Measurements from ENCODE around the gene EVC2.
"Not testable (repeated sequence)": the region's sequence is repeated elsewhere in the genome, so short reads cannot be mapped to it uniquely, and the experiment has no call there.

EVC2 gene

GRCh38 chr4:5593828-5594227 is 114.5 kb downstream of the EVC2 start:
- DNase-seq; intact Hi-C loops (cut with DNase I): not testable (repeated sequence)

GRCh38 chr4:5592272-5592671 is 116.1 kb downstream of the EVC2 start:
- no peak for DNase-seq
- intact Hi-C loops (cut with DNase I), result no loop called here

- intact Hi-C loops (cut with DNase I), result no loop called here
- no peak for DNase-seq
Measured at GRCh38 chr4:5589495-5589894, 118.9 kb downstream of the EVC2 start.

GRCh38 chr4:5588046-5588445 is 120.3 kb downstream of the EVC2 start:
- intact Hi-C loops (cut with DNase I), result no loop called here
- DNase-seq, result no peak

GRCh38 chr4:5575941-5576340 is 132.4 kb downstream of the EVC2 start:
- DNase-seq, result no peak
- intact Hi-C loops (cut with DNase I), result no loop called here

DNA sequence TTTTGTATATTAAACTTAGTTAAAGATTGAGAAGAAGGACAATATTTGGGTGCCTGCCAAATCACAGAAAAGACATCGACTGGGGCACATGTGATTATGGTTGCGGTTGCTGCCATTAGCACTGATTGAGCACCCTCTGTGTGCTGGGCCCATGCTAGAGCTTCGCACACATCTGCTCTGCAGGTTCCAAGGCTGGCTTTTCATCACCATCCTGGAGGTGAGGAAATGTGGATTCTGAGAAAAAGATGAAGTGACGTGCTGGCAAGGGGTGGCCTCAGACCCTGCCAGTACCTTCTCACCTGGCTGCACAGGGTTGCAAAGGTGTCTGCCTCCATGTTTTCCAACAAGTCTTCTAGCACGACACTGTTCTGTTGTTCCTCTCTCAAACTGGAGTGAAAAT is 134.0 kb downstream of the EVC2 start:
- no peak for DNase-seq
- intact Hi-C loops (cut with DNase I), result no loop called here

- DNase-seq, result no peak
- intact Hi-C loops (cut with DNase I), result no loop called here
Measured at GRCh38 chr4:5573965-5574364, 134.4 kb downstream of the EVC2 start.

DNA sequence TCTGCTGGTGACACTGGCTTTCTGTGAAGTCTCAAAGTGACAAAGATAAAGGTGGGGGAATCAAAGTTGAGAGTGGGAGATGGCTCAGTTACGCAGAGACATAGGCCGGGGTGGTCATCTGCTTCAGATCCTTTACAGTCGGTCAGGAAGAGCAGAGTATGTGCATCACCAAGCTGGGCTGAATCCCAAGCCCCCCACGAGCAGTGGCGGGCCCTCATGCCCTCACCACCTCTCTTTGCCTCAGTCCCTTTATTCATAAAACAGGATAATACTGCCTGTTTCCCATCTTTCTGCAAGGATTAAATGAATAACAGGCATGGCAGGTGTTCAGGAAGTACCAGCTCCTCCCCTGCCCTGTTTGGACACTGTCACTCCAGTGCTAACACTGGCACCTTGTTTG is 135.6 kb downstream of the EVC2 start:
- DNase-seq, result no peak
- intact Hi-C loops (cut with DNase I), result no loop called here

DNA sequence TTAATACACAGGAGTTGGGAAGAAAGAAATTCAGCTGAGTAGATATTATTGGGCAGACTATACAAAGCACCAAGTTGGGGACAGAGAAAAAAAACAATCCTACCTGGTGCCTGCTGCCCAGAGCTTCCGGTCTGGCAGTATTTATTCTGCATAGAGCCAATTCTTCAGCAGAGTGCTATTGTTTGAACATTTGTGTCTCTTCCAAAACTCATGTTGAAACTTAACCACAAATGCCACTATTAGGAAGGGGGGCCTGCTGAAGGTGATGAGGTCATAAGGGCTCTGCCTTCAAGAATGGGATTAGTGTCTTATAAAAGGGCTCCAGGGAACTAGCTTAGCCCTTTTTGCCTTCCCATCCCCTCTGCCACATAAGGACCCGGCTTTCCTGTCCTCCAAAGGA is 136.2 kb downstream of the EVC2 start:
- intact Hi-C loops (cut with DNase I), result no loop called here
- no peak for DNase-seq

GRCh38 chr4:5571646-5572045 is 136.7 kb downstream of the EVC2 start:
- intact Hi-C loops (cut with DNase I), result no loop called here
- no peak for DNase-seq

DNA sequence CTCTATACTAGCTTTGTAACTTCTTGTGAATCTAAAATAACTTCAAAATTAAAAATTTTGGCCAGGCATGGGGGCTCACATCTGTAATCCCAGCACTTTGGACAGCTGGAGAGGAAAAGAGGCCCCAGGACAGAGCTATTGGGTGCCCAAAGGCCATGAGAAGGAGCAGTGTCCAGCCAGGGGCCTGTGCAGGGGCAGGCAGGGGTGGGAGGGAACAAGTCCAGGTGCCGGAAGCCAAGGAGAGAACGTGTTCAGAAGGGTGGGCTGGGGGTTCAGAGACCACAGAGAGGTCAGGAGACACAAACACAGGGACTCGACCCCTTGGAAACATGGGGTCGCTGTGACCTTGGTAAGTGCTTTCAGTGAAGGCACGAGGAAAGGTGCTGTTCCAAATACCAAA is 138.9 kb downstream of the EVC2 start:
- DNase-seq, result no peak
- intact Hi-C loops (cut with DNase I), result no loop called here

GRCh38 chr4:5568931-5569330 is 139.4 kb downstream of the EVC2 start:
- DNase-seq, result no peak
- intact Hi-C loops (cut with DNase I), result no loop called here

DNA sequence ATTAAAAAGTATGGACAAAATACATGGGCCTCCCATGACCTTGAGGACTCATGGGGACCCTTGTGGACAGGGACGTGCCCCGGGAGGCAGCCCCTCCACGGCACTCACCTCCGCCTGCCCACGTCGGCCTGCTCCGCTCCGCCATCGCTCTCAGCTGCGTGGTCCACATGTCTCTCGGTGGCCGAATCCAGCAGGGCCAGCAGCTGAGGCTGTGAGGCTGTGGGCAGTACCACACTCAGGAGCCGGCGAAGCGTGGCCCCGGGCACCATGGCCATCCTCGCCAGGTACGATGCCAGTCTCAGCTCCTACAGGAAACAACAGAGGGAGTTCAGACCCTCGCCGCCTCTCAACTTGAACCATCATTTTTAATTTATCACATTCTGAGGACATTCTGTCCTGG is 140.0 kb downstream of the EVC2 start:
- no peak for DNase-seq
- intact Hi-C loops (cut with DNase I), result no loop called here

DNA sequence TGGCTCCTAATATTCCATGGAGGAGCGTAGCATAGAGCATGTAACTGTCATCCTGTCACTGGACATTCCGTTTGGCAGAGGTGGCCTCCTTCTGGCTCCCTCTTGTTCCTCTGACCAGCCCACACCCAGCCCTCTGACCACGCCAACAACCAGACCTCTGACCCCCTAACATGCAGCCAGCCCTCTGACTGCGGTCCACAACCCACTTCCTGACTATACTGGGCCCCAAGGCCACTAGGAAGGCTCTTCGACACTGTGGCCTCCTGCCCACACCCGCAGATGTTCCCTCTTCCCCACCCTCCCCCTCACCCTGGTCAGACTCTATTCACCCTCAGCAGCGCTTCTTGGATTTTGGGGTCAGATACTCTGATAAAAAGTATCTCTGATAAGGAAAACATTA is 141.4 kb downstream of the EVC2 start:
- intact Hi-C loops (cut with DNase I), result no loop called here
- DNase-seq, result no peak

DNA sequence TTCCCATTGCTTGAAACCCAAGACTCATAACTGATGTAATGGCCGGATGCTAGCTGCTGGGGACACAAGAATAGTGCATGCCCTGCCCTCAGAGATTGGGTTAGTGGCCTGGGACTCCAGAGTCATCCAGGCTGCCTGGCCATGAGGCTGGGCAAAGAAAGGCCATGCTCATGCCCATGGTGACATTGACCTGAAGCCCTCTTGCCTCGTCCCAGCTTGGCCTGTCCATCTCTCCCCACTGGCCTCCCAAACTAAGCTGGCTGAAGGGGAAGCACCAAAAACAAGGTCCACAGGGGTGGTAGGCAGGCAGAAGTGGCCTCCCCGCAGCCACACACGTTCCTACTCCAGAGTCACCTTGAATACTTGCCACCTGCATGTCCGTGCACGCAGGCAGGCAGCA is 141.8 kb downstream of the EVC2 start:
- no peak for DNase-seq
- intact Hi-C loops (cut with DNase I), result no loop called here

- no peak for DNase-seq
- intact Hi-C loops (cut with DNase I), result no loop called here
Measured at GRCh38 chr4:5563856-5564255, 144.5 kb downstream of the EVC2 start.

DNA sequence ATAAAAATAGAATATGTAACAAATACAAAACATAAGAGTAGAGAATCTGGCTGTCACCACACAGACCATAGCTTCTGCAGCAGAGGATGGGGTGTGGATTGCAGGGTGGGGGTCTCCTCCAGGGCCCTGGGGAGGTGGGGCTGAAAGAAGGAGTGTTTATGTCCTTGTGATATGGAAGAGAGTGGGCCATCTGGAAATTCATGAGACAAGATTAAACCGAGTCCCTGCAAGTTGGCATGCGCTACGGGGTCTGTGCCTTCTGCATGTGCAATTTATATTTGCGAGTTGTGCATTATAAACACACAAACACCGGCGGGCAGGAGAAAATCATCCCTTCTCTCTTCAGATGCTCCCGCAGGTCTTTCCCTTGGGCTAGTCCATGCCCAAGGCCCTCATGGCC is 145.9 kb downstream of the EVC2 start:
- no peak for DNase-seq
- intact Hi-C loops (cut with DNase I), result no loop called here

GRCh38 chr4:5561286-5561685 is 147.1 kb downstream of the EVC2 start:
- no peak for DNase-seq
- intact Hi-C loops (cut with DNase I), result no loop called here

DNA sequence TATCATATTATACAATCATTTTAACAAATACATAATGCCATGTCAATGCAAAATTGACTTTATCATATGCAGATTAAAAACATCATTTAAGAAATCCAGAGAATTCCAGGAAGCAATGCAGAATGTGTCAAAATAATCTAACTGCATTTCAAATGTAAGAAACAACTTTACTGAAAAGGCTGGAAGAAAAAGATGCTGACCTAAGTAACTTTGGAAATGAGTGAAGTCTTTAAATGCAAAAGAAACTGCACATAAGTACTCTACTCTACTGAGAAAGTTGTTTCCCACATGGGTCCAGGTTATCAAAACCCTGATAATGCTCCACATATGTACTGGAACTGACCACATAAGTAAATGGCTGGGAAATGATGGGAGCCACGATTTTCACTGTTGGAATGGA is 149.9 kb downstream of the EVC2 start:
- intact Hi-C loops (cut with DNase I), result no loop called here
- no peak for DNase-seq

DNA sequence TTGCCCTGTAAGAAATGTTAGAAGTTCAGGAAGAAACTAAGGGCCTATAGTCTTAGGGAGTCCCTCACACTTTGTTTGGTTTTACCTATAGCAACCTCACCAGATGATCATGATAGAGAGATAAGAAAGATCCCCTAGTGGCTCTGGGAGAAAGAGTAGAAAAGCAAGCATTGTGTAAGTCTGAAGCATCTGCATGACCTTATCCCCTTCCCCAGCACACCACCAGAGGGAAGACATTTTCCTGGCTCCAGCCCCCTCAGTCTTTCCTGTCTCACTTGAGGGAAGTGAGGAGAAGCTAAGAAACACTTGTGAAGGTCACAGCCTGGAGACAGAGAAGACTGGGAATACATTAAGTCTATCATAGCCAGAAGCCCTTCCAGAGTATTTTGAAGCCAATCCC is 154.0 kb downstream of the EVC2 start:
- no peak for DNase-seq
- intact Hi-C loops (cut with DNase I), result no loop called here

GRCh38 chr4:5553801-5554200 is 154.6 kb downstream of the EVC2 start:
- intact Hi-C loops (cut with DNase I), result no loop called here
- DNase-seq, result no peak

- intact Hi-C loops (cut with DNase I), result no loop called here
- no peak for DNase-seq
Measured at GRCh38 chr4:5552451-5552850, 155.9 kb downstream of the EVC2 start.
